Brain microvascular endothelial cell (primary cell): ENCODE measurements around the gene RPRD1B.

Experiments used
- DNase-seq: peaks from one replicate; pipeline ENCODE4 v3.0.0-alpha.2; 2020
- H3K27ac ChIP-seq: fragments of 250-450 bp; sonication (Bioruptor Pico); 2 replicates; pipeline ENCODE4 v1.5.1; 2020; ENCODE audit warnings: mild to moderate bottlenecking, moderate library complexity
- H3K27me3 ChIP-seq: fragments of 250-450 bp; sonication (Bioruptor Pico); replicated peaks from 2 replicates; pipeline ENCODE4 v1.5.1; 2020; ENCODE audit warnings: mild to moderate bottlenecking
- H3K36me3 ChIP-seq: fragments of 250-450 bp; sonication (Bioruptor Pico); replicated peaks from 2 replicates; pipeline ENCODE4 v1.5.1; 2020; ENCODE audit warnings: mild to moderate bottlenecking
- H3K4me3 ChIP-seq: 2 replicates; pipeline ENCODE4 v1.5.1; 2011; ENCODE audit warnings: low read depth, mild to moderate bottlenecking, control low read depth, low read length, moderate library complexity
- CTCF ChIP-seq: IDR thresholded peaks from 2 replicates; pipeline ENCODE4 v1.5.1; 2011; ENCODE audit warnings: low read depth, mild to moderate bottlenecking, moderate library complexity, low read length, control low read depth, inconsistent platforms; ENCODE audit errors: missing control alignments
- in situ Hi-C: cut with HindIII; loops from 2 replicates; pipeline ENCODE4 v1.10.0; 2017; ENCODE audit warnings: low sequenced_read_pairs, low pct_ligation_motif_present

RPRD1B gene

GRCh38 chr20:38079353-38079752, 45.8 kb downstream of the RPRD1B start:
- no peak for DNase-seq
- Histone ChIP-seq H3K36me3 (peaks cover 12% of the 10 kb centered on the region), H3K27ac (no peak overlapping the region), H3K27me3 (no peaks in the 10 kb centered on the region), H3K4me3 (no peak overlapping the region)
- no peak for TF ChIP-seq CTCF
- in situ Hi-C loops: no loop called here

- H3K27ac ChIP-seq: no peak overlapping the region
- no peak for TF ChIP-seq CTCF
- in situ Hi-C loops: no loop called here
- H3K4me3 ChIP-seq: no peak overlapping the region
- DNase-seq: no peak
- H3K27me3 ChIP-seq: no peaks in the 10 kb centered on the region
- H3K36me3 ChIP-seq: peaks cover 14% of the 10 kb centered on the region
Observed at GRCh38 chr20:38081575-38081974, 48.0 kb downstream of the RPRD1B start.

DNA sequence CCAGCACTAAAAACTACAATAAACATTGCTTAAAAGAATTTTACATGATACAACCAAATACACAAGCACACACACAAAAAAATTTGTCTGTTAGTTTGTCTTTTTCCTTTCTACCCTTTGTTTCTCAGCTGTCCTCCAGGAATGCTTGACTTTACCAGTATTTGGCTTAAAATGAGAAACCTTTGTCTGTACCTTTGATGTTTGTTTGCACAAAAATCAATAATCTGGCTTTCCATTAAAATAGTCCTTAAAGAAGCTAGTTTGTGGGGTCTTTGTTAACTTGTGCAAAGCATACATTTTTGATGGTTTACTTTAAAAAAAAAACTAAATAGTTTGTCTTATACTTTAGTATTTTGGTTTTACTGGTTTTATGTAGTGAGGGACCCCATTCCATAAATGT, 49.3 kb downstream of the RPRD1B start:
- Histone ChIP-seq H3K4me3 (no peak overlapping the region), H3K36me3 (peaks cover 12% of the 10 kb centered on the region), H3K27ac (peak overlapping the region; percentile 95), H3K27me3 (no peaks in the 10 kb centered on the region)
- no peak for DNase-seq
- in situ Hi-C loops: no loop called here
- TF ChIP-seq CTCF: no peak

GRCh38 chr20:38083338-38084048, 49.9 kb downstream of the RPRD1B start:
- Histone ChIP-seq H3K27ac (peak overlapping the region; percentile 95), H3K36me3 (peaks cover 16% of the 10 kb centered on the region), H3K27me3 (no peaks in the 10 kb centered on the region), H3K4me3 (no peak overlapping the region)
- TF ChIP-seq CTCF: no peak
- DNase-seq: peak; percentile 67
- in situ Hi-C loops: no loop called here

DNA sequence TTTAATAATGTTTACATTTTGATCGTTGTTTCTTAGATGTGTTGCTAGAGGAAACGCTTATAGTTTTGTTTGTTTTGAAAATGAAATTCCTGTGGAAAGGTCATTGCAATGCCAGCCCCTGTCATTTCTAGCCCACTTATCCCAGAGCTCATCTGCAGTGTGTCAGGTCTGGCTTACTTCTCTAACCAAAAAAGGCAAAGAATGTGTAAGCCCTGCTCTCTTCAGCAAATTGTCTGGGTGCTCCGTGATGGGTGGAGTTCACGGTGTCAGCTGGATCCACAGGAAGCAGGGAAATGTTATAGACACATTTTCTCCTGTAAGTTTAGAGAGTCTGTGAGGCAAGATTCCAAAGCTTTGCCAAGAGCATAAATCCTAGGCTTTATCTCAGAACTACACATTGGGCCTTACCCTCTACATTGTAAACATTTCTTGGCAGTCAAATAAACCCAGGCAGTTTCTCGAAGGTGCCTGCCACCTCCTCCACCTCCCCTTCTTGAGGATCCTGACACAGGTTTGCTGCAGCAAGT, 50.9 kb downstream of the RPRD1B start:
- DNase-seq: peak; percentile 90
- peaks cover 15% of the 10 kb centered on the region for H3K36me3 ChIP-seq
- no peak for TF ChIP-seq CTCF
- H3K27ac ChIP-seq: peak overlapping the region; percentile 95
- no peak overlapping the region for H3K4me3 ChIP-seq
- H3K27me3 ChIP-seq: no peaks in the 10 kb centered on the region
- in situ Hi-C loops: no loop called here

DNA sequence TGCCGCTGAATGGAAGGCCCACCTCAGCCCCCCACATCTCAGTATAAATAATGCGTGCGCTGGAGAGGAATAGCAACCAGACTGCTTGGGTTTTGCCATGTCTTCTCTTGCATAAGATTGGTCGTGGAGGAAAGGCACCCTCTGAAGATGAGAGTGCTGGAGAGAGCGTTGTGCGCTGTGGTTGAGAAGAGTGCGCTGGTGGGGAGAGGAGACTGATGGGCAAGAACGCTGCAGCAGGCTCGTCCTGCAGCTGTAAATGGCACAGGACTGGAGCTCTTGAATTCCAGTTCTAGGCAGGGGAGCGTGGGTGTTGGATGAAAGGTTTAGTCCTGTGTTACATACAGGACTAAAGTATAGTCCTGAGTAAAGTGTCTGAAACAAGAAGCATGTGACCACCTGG, 51.5 kb downstream of the RPRD1B start:
- in situ Hi-C loops: no loop called here
- no peak for TF ChIP-seq CTCF
- Histone ChIP-seq H3K27me3 (no peaks in the 10 kb centered on the region), H3K4me3 (no peak overlapping the region), H3K36me3 (peaks cover 20% of the 10 kb centered on the region), H3K27ac (peak overlapping the region; percentile 95)
- no peak for DNase-seq
